SK-N-SH (cell line): Measurements from ENCODE around the gene CHAF1A. TPM values are rescaled to one million over a fixed set of nuclear protein-coding genes. Genes with fewer than 3 reads are reported as not detected.

Source experiments
- CTCF ChIA-PET: fragments of 300-600, 350-600 bp; formaldehyde crosslinking; extraction: SDS; loops from one replicate; lab custom pipeline; 2021; lab: Yijun Ruan, JAX
- POLR2A ChIA-PET: fragments of 350-600 bp; sonication (Branson Sonifier 250); formaldehyde crosslinking; extraction: SDS; loops from one replicate; lab custom pipeline; 2020; ENCODE audit warnings: antibody characterized with exemption, inconsistent platforms; lab: Yijun Ruan, JAX
- DNase-seq: peaks from one replicate; pipeline ENCODE4 v3.0.0; 2012
- H2AFZ ChIP-seq: fragments of 200-600 bp; sonication (generic); 2 replicates; pipeline ENCODE4 v1.8.1; 2016; ENCODE audit warnings: antibody characterized with exemption, mild to moderate bottlenecking, low read depth
- H3F3A ChIP-seq: fragments of 200-600 bp; sonication (generic); replicated peaks from 2 replicates; pipeline ENCODE3; 2016; ENCODE audit warnings: antibody characterized with exemption, mild to moderate bottlenecking; ENCODE audit not compliant: insufficient read depth
- H3K27ac ChIP-seq, 2 experiments: fragments of 200-500 bp in 1 of 2; fragments of 200-600 bp in 1 of 2; sonication (Bioruptor generic) in 1 of 2; sonication (generic), shearing (Covaris generic) in 1 of 2; 2 replicates each; pipeline versions ENCODE4 v1.5.1 to v1.6.1; 2014 to 2016; ENCODE audit warnings: low read depth in 2 of 2, inconsistent platforms in 1 of 2, low read length in 1 of 2, mild to moderate bottlenecking in 1 of 2, mixed read lengths in 1 of 2
- H3K27me3 ChIP-seq: fragments of 200-600 bp; sonication (generic), shearing (Covaris generic); 2 replicates; pipeline ENCODE4 v1.6.1; 2016; ENCODE audit warnings: mixed run types; ENCODE audit not compliant: insufficient read depth
- H3K36me3 ChIP-seq, 2 experiments: fragments of 200-500 bp in 1 of 2; fragments of 200-600 bp in 1 of 2; sonication (Bioruptor generic) in 1 of 2; sonication (generic) in 1 of 2; replicated peaks in 1 of 2; 2 replicates each; pipeline versions ENCODE3 to v1.5.1; 2014 to 2016; ENCODE audit warnings: low read length in 1 of 2, mild to moderate bottlenecking in 1 of 2; ENCODE audit not compliant: insufficient read depth in 2 of 2, control insufficient read depth in 1 of 2
- H3K4me1 ChIP-seq, 2 experiments: fragments of 200-500 bp in 1 of 2; fragments of 200-600 bp in 1 of 2; sonication (Bioruptor generic) in 1 of 2; sonication (generic), shearing (Covaris generic) in 1 of 2; 2 replicates each; pipeline versions ENCODE4 v1.5.1 to v1.6.1; 2014 to 2016; ENCODE audit warnings: low read depth in 1 of 2, low read length in 1 of 2, mixed run types in 1 of 2; ENCODE audit not compliant: insufficient read depth in 2 of 2, control insufficient read depth in 1 of 2
- H3K4me2 ChIP-seq: fragments of 200-600 bp; sonication (generic), shearing (Covaris generic); 2 replicates; pipeline ENCODE4 v1.6.1; 2017; ENCODE audit warnings: mixed run types
- H3K4me3 ChIP-seq, 2 experiments: fragments of 200-500 bp in 1 of 2; fragments of 200-600 bp in 1 of 2; sonication (Bioruptor generic) in 1 of 2; sonication (generic), shearing (Covaris generic) in 1 of 2; 2 replicates each; pipeline versions ENCODE4 v1.5.1 to v1.8.1; 2014 to 2016; ENCODE audit warnings: low read depth in 2 of 2, inconsistent platforms in 1 of 2, low read length in 1 of 2, mild to moderate bottlenecking in 1 of 2, mixed read lengths in 1 of 2, moderate library complexity in 1 of 2
- H3K79me2 ChIP-seq: fragments of 200-600 bp; sonication (generic); 2 replicates; pipeline ENCODE4 v1.8.1; 2017; ENCODE audit warnings: mild to moderate bottlenecking; ENCODE audit not compliant: insufficient read depth
- H3K9ac ChIP-seq: fragments of 200-600 bp; sonication (generic); 2 replicates; pipeline ENCODE4 v1.6.1; 2017; ENCODE audit warnings: mixed run types
- H3K9me2 ChIP-seq: fragments of 200-600 bp; sonication (generic); 2 replicates; pipeline ENCODE4 v1.6.1; 2017; ENCODE audit warnings: mixed run types
- H3K9me3 ChIP-seq: fragments of 200-600 bp; sonication (generic); 2 replicates; pipeline ENCODE4 v1.6.1; 2017; ENCODE audit warnings: mixed run types, mild to moderate bottlenecking, moderate library complexity
- H4K20me1 ChIP-seq: fragments of 200-600 bp; sonication (generic); 2 replicates; pipeline ENCODE4 v1.6.1; 2017; ENCODE audit warnings: mild to moderate bottlenecking, mixed run types; ENCODE audit not compliant: insufficient read depth
- CHD2 ChIP-seq: fragments of 150-350 bp; IDR thresholded peaks from 2 replicates; pipeline ENCODE4 v1.6.1; 2018; ENCODE audit warnings: low read length; ENCODE audit not compliant: partially characterized antibody
- ELF1 ChIP-seq: IDR thresholded peaks from 2 replicates; pipeline ENCODE4 v1.4.0; 2012
- FOXJ3 ChIP-seq: sonication (generic); formaldehyde crosslinking; IDR thresholded peaks from 2 replicates; pipeline ENCODE4 v1.5.1; 2020; ENCODE audit warnings: mild to moderate bottlenecking, missing genetic modification reagents
- FOXM1 ChIP-seq: IDR thresholded peaks from 2 replicates; pipeline ENCODE4 v1.4.0; 2012; ENCODE audit warnings: low read depth, mild to moderate bottlenecking
- IRF3 ChIP-seq: fragments of 150-350 bp; IDR thresholded peaks from 2 replicates; pipeline ENCODE4 v1.6.1; 2016; ENCODE audit warnings: mild to moderate bottlenecking, low read depth, low read length
- NRF1 ChIP-seq: IDR thresholded peaks from 2 replicates; pipeline ENCODE4 v1.6.1; 2012; ENCODE audit warnings: low read depth, mild to moderate bottlenecking, low read length
- POLR2AphosphoS5 ChIP-seq: IDR thresholded peaks from 2 replicates; pipeline ENCODE4 v1.6.1; 2012; ENCODE audit warnings: low read depth, low read length
- RAD21 ChIP-seq: IDR thresholded peaks from 2 replicates; pipeline ENCODE4 v1.6.1; 2012; ENCODE audit warnings: mild to moderate bottlenecking, low read length
- REST ChIP-seq: IDR thresholded peaks from 2 replicates; pipeline ENCODE4 v1.6.1; 2012; ENCODE audit warnings: mild to moderate bottlenecking, low read depth, low read length, moderate library complexity
- RFX5 ChIP-seq: IDR thresholded peaks from 2 replicates; pipeline ENCODE4 v1.6.1; 2012; ENCODE audit warnings: mild to moderate bottlenecking, improper control_type of control experiment, low read length
- RXRA ChIP-seq: IDR thresholded peaks from 2 replicates; pipeline ENCODE4 v1.4.0; 2012; ENCODE audit warnings: low read depth, mild to moderate bottlenecking, borderline replicate concordance
- TEAD4 ChIP-seq: IDR thresholded peaks from 2 replicates; pipeline ENCODE4 v1.4.0; 2012; ENCODE audit warnings: mild to moderate bottlenecking, borderline replicate concordance; ENCODE audit not compliant: insufficient read depth
- ZBTB33 ChIP-seq: IDR thresholded peaks from 2 replicates; pipeline ENCODE4 v1.4.0; 2012; ENCODE audit warnings: low read depth, borderline replicate concordance
- WGBS: methylation state at CpG from one replicate; pipeline ENCODE4 v1.1.6; 2017; ENCODE audit warnings: low lambda C conversion rate; 5-methylcytosine and 5-hydroxymethylcytosine counted together
- polyA plus RNA-seq, 3 experiments: library from polyadenylated mRNA; depleted of rRNA; stranded (reverse); fragments of >200 nt; gene quantifications; 2 replicates each; pipeline ENCODE4 v1.2.3, GENCODE V29; 2012
- TF ChIP-seq, protein P1 (sequence below): IDR thresholded peaks from 2 replicates; pipeline ENCODE4 v1.4.0; 2012; ENCODE audit warnings: low read depth, borderline replicate concordance
- TF ChIP-seq, protein P2 (sequence below): IDR thresholded peaks from 2 replicates; pipeline ENCODE4; 2012

The CHAF1A gene
- polyA plus RNA-seq, 1 of the 3 experiments (the other 2 are of a cell fraction): 18.0 TPM

- Histone ChIP-seq H3K36me3 (peaks cover 0 to 52% of the 10 kb centered on the region in 2 experiments), H3K27me3 (no peaks in the 10 kb centered on the region), H2AFZ (no peak overlapping the region), H3K27ac (no peak overlapping the region), H4K20me1 (no peaks in the 10 kb centered on the region), H3K9me2 (no peaks in the 10 kb centered on the region), H3K9me3 (no peaks in the 10 kb centered on the region), H3K4me1 (no peaks in the 10 kb centered on the region), H3K4me2 (no peak overlapping the region), H3K4me3 (no peak overlapping the region), H3K79me2 (no peaks in the 10 kb centered on the region; the same call in 1 of the 2 replicates), H3K9ac (no peak overlapping the region), H3F3A (no peaks in the 10 kb centered on the region)
- DNase-seq: peak; percentile 32
- 87% methylated on average over 8 of the region's 20 CpGs for WGBS
- ChIA-PET POLR2A (interaction anchor here (0.9 to 1.4 kb wide), 3 partner anchors 12 to 28 kb away, joined by 3 to 6 read pairs (median 5); no protein-coding TSS in a partner anchor), CTCF (interaction anchor here (1.1 to 1.3 kb wide), 2 partner anchors 18 to 44 kb away, joined by 3 to 5 read pairs; partner anchors contain the start of gene SH3GL1)
- TF ChIP-seq FOXM1 (no peak), RXRA (no peak), CHD2 (no peak), REST (no peak), RAD21 (no peak), FOXJ3 (CRISPR knock-in tag) (no peak), IRF3 (no peak), TEAD4 (no peak), NRF1 (no peak), POLR2AphosphoS5 (no peak; the same call in 1 of the 2 replicates), ELF1 (no peak), RFX5 (no peak), ZBTB33 (no peak)
- TF ChIP-seq, protein P1, sequence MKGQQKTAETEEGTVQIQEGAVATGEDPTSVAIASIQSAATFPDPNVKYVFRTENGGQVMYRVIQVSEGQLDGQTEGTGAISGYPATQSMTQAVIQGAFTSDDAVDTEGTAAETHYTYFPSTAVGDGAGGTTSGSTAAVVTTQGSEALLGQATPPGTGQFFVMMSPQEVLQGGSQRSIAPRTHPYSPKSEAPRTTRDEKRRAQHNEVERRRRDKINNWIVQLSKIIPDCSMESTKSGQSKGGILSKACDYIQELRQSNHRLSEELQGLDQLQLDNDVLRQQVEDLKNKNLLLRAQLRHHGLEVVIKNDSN: no peak
- TF ChIP-seq, protein P2, sequence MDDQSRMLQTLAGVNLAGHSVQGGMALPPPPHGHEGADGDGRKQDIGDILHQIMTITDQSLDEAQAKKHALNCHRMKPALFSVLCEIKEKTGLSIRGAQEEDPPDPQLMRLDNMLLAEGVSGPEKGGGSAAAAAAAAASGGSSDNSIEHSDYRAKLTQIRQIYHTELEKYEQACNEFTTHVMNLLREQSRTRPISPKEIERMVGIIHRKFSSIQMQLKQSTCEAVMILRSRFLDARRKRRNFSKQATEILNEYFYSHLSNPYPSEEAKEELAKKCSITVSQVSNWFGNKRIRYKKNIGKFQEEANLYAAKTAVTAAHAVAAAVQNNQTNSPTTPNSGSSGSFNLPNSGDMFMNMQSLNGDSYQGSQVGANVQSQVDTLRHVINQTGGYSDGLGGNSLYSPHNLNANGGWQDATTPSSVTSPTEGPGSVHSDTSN: no peak
Observed at GRCh38 chr19:4443966-4444764, 41.7 kb downstream of the CHAF1A start.
